Measurements from ENCODE around the gene PTPRN2.

- TF ChIP-seq CTCF (IDR thresholded peaks at IDR 0.05): no peak
- TF ChIP-seq POLR2A (IDR thresholded peaks at IDR 0.05): no peak
These were observed 715.2 kb downstream of the PTPRN2 start for GRCh38 chr7:157872447-157872846.
